CD4-positive, alpha-beta T cell treated with Interleukin-1 beta for 1 hour (primary cell): Measurements from ENCODE around the gene ZNF805.
"Not testable (repeated sequence)": the region's sequence is repeated elsewhere in the genome, so short reads cannot be mapped to it uniquely, and the experiment has no call there.

Source experiments
- DNase-seq, 2 donors: peaks; one replicate each; pipeline ENCODE4 v3.0.0-alpha.2; 2020 to 2022

ZNF805 gene

GRCh38 chr19:57269515-57270250 lies 29.3 kb downstream of the ZNF805 start:
- DNase-seq, result no peak

GRCh38 chr19:57271280-57271679 lies 30.8 kb downstream of the ZNF805 start:
- DNase-seq, result no peak

- DNase-seq, result no peak
Measured at GRCh38 chr19:57273014-57273413, 32.6 kb downstream of the ZNF805 start.

- DNase-seq, result no peak
Measured at GRCh38 chr19:57276430-57276829, 36.0 kb downstream of the ZNF805 start.

GRCh38 chr19:57278481-57278880 lies 38.0 kb downstream of the ZNF805 start:
- not testable (repeated sequence) for DNase-seq

- peak; percentile 89 for DNase-seq
Measured at GRCh38 chr19:57279418-57280164, 39.2 kb downstream of the ZNF805 start.

GRCh38 chr19:57280165-57280961 lies 39.9 kb downstream of the ZNF805 start, which contains the start of gene ZNF460:
Gene ZNF460, plus strand, starts transcription at chr19:57280485. Its CDS starts 322 bp downstream, at chr19:57280807.
- peak; percentile 97 for DNase-seq

- DNase-seq, result peak; percentile 45 to 71
Measured at GRCh38 chr19:57280962-57281400, 40.5 kb downstream of the ZNF805 start.

GRCh38 chr19:57282011-57282643 lies 41.7 kb downstream of the ZNF805 start:
- DNase-seq, result peak in 1 of 2 donors; percentile 11

- DNase-seq, result no peak
Measured at GRCh38 chr19:57288373-57288772, 47.9 kb downstream of the ZNF805 start.

GRCh38 chr19:57290970-57291369 lies 50.5 kb downstream of the ZNF805 start:
- no peak for DNase-seq

- DNase-seq, result no peak
Measured at GRCh38 chr19:57292547-57292946, 52.1 kb downstream of the ZNF805 start.

- DNase-seq, result no peak
Measured at GRCh38 chr19:57293719-57294118, 53.3 kb downstream of the ZNF805 start.

- DNase-seq, result no peak
Measured at GRCh38 chr19:57302020-57302465, 61.6 kb downstream of the ZNF805 start.

- DNase-seq, result no peak
Measured at GRCh38 chr19:57302727-57303401, 62.4 kb downstream of the ZNF805 start.
